B cell (primary cell): ENCODE data around the gene SLC35G6. TPM values are rescaled to one million over a fixed set of nuclear protein-coding genes. Genes with fewer than 3 reads are reported as not detected.

ENCODE experiments used
- ATAC-seq: fragments of 200-7000 bp; cut with Tn5 transposase; one replicate; pipeline ENCODE4 v1.10.0; 2021; ENCODE audit warnings: low read depth, mild to moderate bottlenecking, moderate number of reproducible peaks, moderate library complexity
- CTCF ChIA-PET: fragments of 350-600 bp; sonication (Branson Sonifier 250); formaldehyde crosslinking; loops from one replicate; lab custom pipeline; 2021; ENCODE audit warnings: antibody characterized with exemption, inconsistent platforms; lab: Charles Lee
- POLR2A ChIA-PET: fragments of 350-600 bp; sonication (Branson Sonifier 250); formaldehyde crosslinking; loops from one replicate; lab custom pipeline; 2021; ENCODE audit warnings: antibody characterized with exemption; lab: Charles Lee
- DNase-seq: peaks from one replicate; pipeline ENCODE4 v3.0.0; 2013
- H2AFZ ChIP-seq: 2 replicates; pipeline ENCODE4 v1.6.1; 2012; ENCODE audit warnings: mild to moderate bottlenecking, low read depth, low read length; ENCODE audit not compliant: insufficient read depth, poor library complexity, severe bottlenecking
- H3K27ac ChIP-seq, 2 donors: 1 replicate in 1 of 2; 2 replicates in 1 of 2; pipeline ENCODE4 v1.5.1; 2012 to 2013; ENCODE audit warnings: low read length in 2 of 2, mild to moderate bottlenecking in 2 of 2, moderate library complexity in 1 of 2
- H3K27me3 ChIP-seq, 4 experiments: fragments of 200-600 bp in 1 of 4; sonication (generic) in 1 of 4; replicated peaks in 1 of 4; 1 replicate in 2 of 4; 2 replicates in 2 of 4; pipeline versions ENCODE4 v1.6.1 to v1.7.0; 2013 to 2016; ENCODE audit warnings: low read length in 3 of 4, mild to moderate bottlenecking in 2 of 4, mixed read lengths in 1 of 4, moderate library complexity in 1 of 4; ENCODE audit not compliant: insufficient read depth in 4 of 4, control insufficient read depth in 3 of 4; ENCODE audit errors: control extremely low read depth in 1 of 4
- H3K36me3 ChIP-seq, 2 experiments: replicated peaks in 1 of 2; 1 replicate in 1 of 2; 2 replicates in 1 of 2; pipeline versions ENCODE4 v1.6.1 to v1.7.1; 2013; ENCODE audit warnings: low read length in 1 of 2; ENCODE audit not compliant: insufficient read depth in 2 of 2, control insufficient read depth in 1 of 2; ENCODE audit errors: control extremely low read depth in 1 of 2, extremely low read depth in 1 of 2
- H3K4me1 ChIP-seq, 2 donors: fragments of 200-600 bp in 1 of 2; sonication (generic) in 1 of 2; 1 replicate in 1 of 2; 2 replicates in 1 of 2; pipeline versions ENCODE4 v1.5.1 to v1.6.1; 2013 to 2017; ENCODE audit warnings: low read length in 2 of 2; ENCODE audit not compliant: control insufficient read depth in 2 of 2, insufficient read depth in 2 of 2
- H3K4me2 ChIP-seq: replicated peaks from 2 replicates; pipeline ENCODE3; 2012; ENCODE audit warnings: mild to moderate bottlenecking, low read depth, low read length; ENCODE audit not compliant: poor library complexity, severe bottlenecking
- H3K4me3 ChIP-seq, 5 experiments: fragments of 200-600 bp in 1 of 5; sonication (generic) in 1 of 5; 1 replicate in 3 of 5; 2 replicates in 2 of 5; pipeline versions ENCODE4 v1.5.1 to v1.7.0; 2011 to 2016; ENCODE audit warnings: low read length in 4 of 5, mild to moderate bottlenecking in 4 of 5, low read depth in 2 of 5, control low read depth in 1 of 5, moderate library complexity in 1 of 5; ENCODE audit not compliant: insufficient read depth in 1 of 5; ENCODE audit errors: control extremely low read depth in 1 of 5, extremely low read depth in 1 of 5
- H3K79me2 ChIP-seq: fragments of 200-600 bp; sonication (generic); one replicate; pipeline ENCODE4 v1.6.0; 2016; ENCODE audit warnings: low read length; ENCODE audit not compliant: control insufficient read depth, insufficient read depth
- H3K9ac ChIP-seq: fragments of 200-600 bp; sonication (generic); 2 replicates; pipeline ENCODE4 v1.6.1; 2017; ENCODE audit warnings: mild to moderate bottlenecking, low read length, moderate library complexity
- H3K9me3 ChIP-seq, 3 donors: one replicate each; pipeline versions ENCODE4 v1.6.1 to v1.7.1; 2013; ENCODE audit warnings: low read length in 2 of 3; ENCODE audit not compliant: control insufficient read depth in 2 of 3, insufficient read depth in 1 of 3; ENCODE audit errors: control extremely low read depth in 1 of 3
- H4K20me1 ChIP-seq: 2 replicates; pipeline ENCODE4 v1.6.0; 2012; ENCODE audit warnings: mild to moderate bottlenecking, low read length; ENCODE audit not compliant: insufficient read depth, control insufficient read depth, poor library complexity, severe bottlenecking
- H3K27ac Mint-ChIP-seq: one replicate; pipeline ENCODE4 v1.8.0; 2021; ENCODE audit warnings: mixed read lengths
- H3K27me3 Mint-ChIP-seq: one replicate; pipeline ENCODE4 v1.8.0; 2021; ENCODE audit warnings: mixed read lengths
- H3K4me1 Mint-ChIP-seq: one replicate; pipeline ENCODE4 v1.8.0; 2021; ENCODE audit warnings: mixed read lengths
- H3K4me3 Mint-ChIP-seq: one replicate; pipeline ENCODE4 v1.8.0; 2021; ENCODE audit warnings: mixed read lengths
- H3K9me3 Mint-ChIP-seq: one replicate; pipeline ENCODE4 v1.8.0; 2022; ENCODE audit warnings: mixed read lengths; ENCODE audit not compliant: insufficient read depth
- CTCF ChIP-seq: fragments of 200-600 bp; IDR thresholded peaks from one replicate; pipeline ENCODE4 v1.8.0; 2022; ENCODE audit warnings: antibody characterized with exemption, mild to moderate bottlenecking
- EZH2 ChIP-seq: IDR thresholded peaks from 2 replicates; pipeline ENCODE4 v1.6.1; 2012; ENCODE audit warnings: borderline replicate concordance, low read depth, mild to moderate bottlenecking, moderate library complexity, low read length; ENCODE audit not compliant: insufficient read depth, poor library complexity, severe bottlenecking
- WGBS: methylation state at CpG from one replicate; pipeline ENCODE4 v1.1.5; 2013; ENCODE audit warnings: missing lambda C conversion rate; ENCODE audit not compliant: insufficient coverage; 5-methylcytosine and 5-hydroxymethylcytosine counted together
- intact Hi-C: fragments of 100-400 bp; cut with micrococcal nuclease; formaldehyde crosslinking; loops from one replicate; pipeline ENCODE4 v1.10.0; 2022
- polyA plus RNA-seq: library from polyadenylated mRNA; depleted of rRNA; stranded (reverse); fragments of >200 nt; gene quantifications from 2 replicates; pipeline ENCODE4 v1.2.3, GENCODE V29; 2012
- total RNA-seq, 2 donors: library from RNA; stranded (reverse); fragments of 120-200 nt in 1 of 2; gene quantifications; 1 replicate in 1 of 2; 2 replicates in 1 of 2; pipeline versions ENCODE4 v1.2.3 to v1.2.4, GENCODE V29; 2013 to 2022

Gene SLC35G6
- total and polyA plus RNA-seq, 2 donors (not counting 1 experiment from before 2014, with no cell fraction given) = 0.04 to 0.30 TPM

GRCh38 chr17:7499161-7499560 is 17.9 kb downstream of the SLC35G6 start:
- ATAC-seq = no peak
- 89% methylated on average over 11 of the region's 11 CpGs for whole genome bisulfite sequencing
- intact Hi-C loops = no loop called here
- Histone ChIP-seq H3K9me3 (no peaks in the 10 kb centered on the region), H3K27me3 (no peaks in the 10 kb centered on the region), H3K4me3 (no peak overlapping the region), H3K4me2 (no peak overlapping the region), H3K36me3 (peaks cover 8 to 83% of the 10 kb centered on the region in 2 experiments), H3K27ac (no peak overlapping the region), H3K79me2 (peaks cover 28% of the 10 kb centered on the region), H4K20me1 (peaks cover 56% of the 10 kb centered on the region), H3K9ac (no peak overlapping the region), H2AFZ (no peak overlapping the region), H3K4me1 (no peaks in the 10 kb centered on the region)
- no peak for TF ChIP-seq CTCF
- no peak for TF ChIP-seq EZH2
- no peaks in the 10 kb centered on the region for H3K9me3 Mint-ChIP-seq
- peaks cover 3% of the 10 kb centered on the region for H3K4me1 Mint-ChIP-seq
- no peak overlapping the region for H3K4me3 Mint-ChIP-seq
- H3K27me3 Mint-ChIP-seq = no peaks in the 10 kb centered on the region
- H3K27ac Mint-ChIP-seq = no peak overlapping the region
- no peak for DNase-seq
- CTCF ChIA-PET = interaction anchor here (1.1 kb wide), 1 partner anchor 21 kb away, joined by 3 read pairs; no protein-coding TSS in a partner anchor
- POLR2A ChIA-PET = interaction anchor here (1.2 kb wide), 1 partner anchor 145 kb away, joined by 7 read pairs; no protein-coding TSS in a partner anchor

GRCh38 chr17:7501729-7502128 is 20.5 kb downstream of the SLC35G6 start:
- Histone ChIP-seq H3K36me3 (peaks cover 10 to 91% of the 10 kb centered on the region in 2 experiments), H3K27ac (no peak overlapping the region), H3K4me1 (no peaks in the 10 kb centered on the region), H3K9ac (no peak overlapping the region), H3K27me3 (no peaks in the 10 kb centered on the region), H3K9me3 (no peaks in the 10 kb centered on the region), H4K20me1 (peaks cover 30% of the 10 kb centered on the region), H3K4me3 (no peak overlapping the region), H3K4me2 (no peak overlapping the region), H3K79me2 (peaks cover 8% of the 10 kb centered on the region), H2AFZ (no peak overlapping the region)
- H3K9me3 Mint-ChIP-seq = no peaks in the 10 kb centered on the region
- no peak overlapping the region for H3K27ac Mint-ChIP-seq
- ATAC-seq (no peak), DNase-seq (no peak)
- no peaks in the 10 kb centered on the region for H3K4me1 Mint-ChIP-seq
- CTCF ChIA-PET = interaction anchor here (1.5 to 1.6 kb wide), 2 partner anchors 11 to 13 kb away, joined by 3 to 6 read pairs; no protein-coding TSS in a partner anchor
- intact Hi-C loops = no loop called here
- H3K4me3 Mint-ChIP-seq = no peak overlapping the region
- H3K27me3 Mint-ChIP-seq = no peaks in the 10 kb centered on the region
- TF ChIP-seq CTCF (no peak), EZH2 (no peak)
- 98% methylated on average over 11 of the region's 14 CpGs for WGBS
- POLR2A ChIA-PET = no interaction called here
